PFSK-1 (cell line): ENCODE data around the gene BCL3.

Source experiments
- SIN3A ChIP-seq: IDR thresholded peaks from 2 replicates; pipeline ENCODE4 v1.6.1; 2012; ENCODE audit warnings: mild to moderate bottlenecking, low read length, moderate library complexity, borderline replicate concordance; ENCODE audit not compliant: insufficient read depth
- TAF1 ChIP-seq: IDR thresholded peaks from 2 replicates; pipeline ENCODE4 v1.6.1; 2012; ENCODE audit warnings: low read length, control low read depth, borderline replicate concordance; ENCODE audit not compliant: insufficient read depth

GRCh38 chr19:44759083-44759804 is 10.7 kb downstream of the BCL3 start:
- TF ChIP-seq TAF1 (no peak), SIN3A (no peak)
